Measurements from ENCODE around the gene COA7. TPM values are rescaled to one million over a fixed set of nuclear protein-coding genes. Genes with fewer than 3 reads are reported as not detected.
"Not testable (repeated sequence)": the region's sequence is repeated elsewhere in the genome, so short reads cannot be mapped to it uniquely, and the experiment has no call there.

Gene COA7
- total and polyA plus RNA-seq, 4 donors: 4.7 to 14.1 (median 8.7) TPM

- TF ChIP-seq FOXA2 (IDR thresholded peaks at IDR 0.05): no peak
- TF ChIP-seq RAD21 (IDR thresholded peaks at IDR 0.05): no peak
- TF ChIP-seq HNF4A (conservative IDR thresholded peaks at IDR 0.05): no peak
- peaks cover 0 to 11% (median 7%) of the 10 kb centered on the region in 4 donors for H3K4me1 ChIP-seq (ENCODE audit: control insufficient read depth in 4 of 4, insufficient read depth in 4 of 4, low read length in 3 of 4)
- peaks cover 2 to 12% (median 11%) of the 10 kb centered on the region in 4 donors for H3K36me3 ChIP-seq (ENCODE audit: control insufficient read depth in 4 of 4, insufficient read depth in 3 of 4, low read depth in 1 of 4, low read length in 3 of 4)
- H3K27me3 ChIP-seq (ENCODE audit: control insufficient read depth in 4 of 4, insufficient read depth in 4 of 4, low read length in 3 of 4): no peaks in the 10 kb centered on the region
- no peaks in the 10 kb centered on the region for H3K9me3 ChIP-seq (ENCODE audit: control insufficient read depth in 4 of 4, low read length in 3 of 4)
- no peak overlapping the region for H3K27ac ChIP-seq (ENCODE audit: low read depth in 1 of 2, low read length in 2 of 2)
- DNase-seq (ENCODE audit: low spot score): no peak
- H3K4me3 ChIP-seq (ENCODE audit: low read depth in 1 of 3, low read length in 3 of 3): no peak overlapping the region
- H3K9ac ChIP-seq (ENCODE audit: low read depth in 1 of 2, low read length in 2 of 2): no peak overlapping the region
- 94% methylated on average over 7 of the region's 7 CpGs for WGBS
These were observed 2.5 kb downstream of the COA7 start for GRCh38 chr1:52695627-52696026.

- Histone ChIP-seq H3K9ac (ENCODE audit: low read depth in 1 of 2, low read length in 2 of 2) (no peak overlapping the region), H3K27ac (ENCODE audit: low read depth in 1 of 2, low read length in 2 of 2) (no peak overlapping the region), H3K27me3 (ENCODE audit: control insufficient read depth in 4 of 4, insufficient read depth in 4 of 4, low read length in 3 of 4) (no peaks in the 10 kb centered on the region), H3K36me3 (ENCODE audit: control insufficient read depth in 4 of 4, insufficient read depth in 3 of 4, low read depth in 1 of 4, low read length in 3 of 4) (peaks cover 2 to 16% (median 11%) of the 10 kb centered on the region in 4 donors), H3K4me1 (ENCODE audit: control insufficient read depth in 4 of 4, insufficient read depth in 4 of 4, low read length in 3 of 4) (peaks cover 0 to 10% (median 5%) of the 10 kb centered on the region in 4 donors), H3K9me3 (ENCODE audit: control insufficient read depth in 4 of 4, low read length in 3 of 4) (no peaks in the 10 kb centered on the region), H3K4me3 (ENCODE audit: low read depth in 1 of 3, low read length in 3 of 3) (no peak overlapping the region)
- TF ChIP-seq, protein P1, sequence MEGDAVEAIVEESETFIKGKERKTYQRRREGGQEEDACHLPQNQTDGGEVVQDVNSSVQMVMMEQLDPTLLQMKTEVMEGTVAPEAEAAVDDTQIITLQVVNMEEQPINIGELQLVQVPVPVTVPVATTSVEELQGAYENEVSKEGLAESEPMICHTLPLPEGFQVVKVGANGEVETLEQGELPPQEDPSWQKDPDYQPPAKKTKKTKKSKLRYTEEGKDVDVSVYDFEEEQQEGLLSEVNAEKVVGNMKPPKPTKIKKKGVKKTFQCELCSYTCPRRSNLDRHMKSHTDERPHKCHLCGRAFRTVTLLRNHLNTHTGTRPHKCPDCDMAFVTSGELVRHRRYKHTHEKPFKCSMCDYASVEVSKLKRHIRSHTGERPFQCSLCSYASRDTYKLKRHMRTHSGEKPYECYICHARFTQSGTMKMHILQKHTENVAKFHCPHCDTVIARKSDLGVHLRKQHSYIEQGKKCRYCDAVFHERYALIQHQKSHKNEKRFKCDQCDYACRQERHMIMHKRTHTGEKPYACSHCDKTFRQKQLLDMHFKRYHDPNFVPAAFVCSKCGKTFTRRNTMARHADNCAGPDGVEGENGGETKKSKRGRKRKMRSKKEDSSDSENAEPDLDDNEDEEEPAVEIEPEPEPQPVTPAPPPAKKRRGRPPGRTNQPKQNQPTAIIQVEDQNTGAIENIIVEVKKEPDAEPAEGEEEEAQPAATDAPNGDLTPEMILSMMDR (IDR thresholded peaks at IDR 0.05; ENCODE audit: low read depth, low read length, missing input control): no peak
- TF ChIP-seq YY1 (IDR thresholded peaks at IDR 0.05) (no peak), HNF4A (conservative IDR thresholded peaks at IDR 0.05) (no peak), FOXA2 (IDR thresholded peaks at IDR 0.05) (no peak), SP1 (IDR thresholded peaks at IDR 0.05) (no peak), RAD21 (IDR thresholded peaks at IDR 0.05) (no peak), FOXA1 (IDR thresholded peaks at IDR 0.05) (no peak), GABPA (IDR thresholded peaks at IDR 0.05 in 1 of 2, conservative IDR thresholded peaks at IDR 0.05 in 1 of 2) (no peak), JUND (IDR thresholded peaks at IDR 0.05) (no peak), TAF1 (conservative IDR thresholded peaks at IDR 0.05) (no peak), ZBTB33 (IDR thresholded peaks at IDR 0.05) (no peak), EGR1 (IDR thresholded peaks at IDR 0.05; ENCODE audit: low read depth in 2 of 2) (no peak), NR2F2 (IDR thresholded peaks at IDR 0.05) (no peak), RXRA (IDR thresholded peaks at IDR 0.05) (no peak), HNF4G (IDR thresholded peaks at IDR 0.05) (no peak)
- TF ChIP-seq, protein P2, sequence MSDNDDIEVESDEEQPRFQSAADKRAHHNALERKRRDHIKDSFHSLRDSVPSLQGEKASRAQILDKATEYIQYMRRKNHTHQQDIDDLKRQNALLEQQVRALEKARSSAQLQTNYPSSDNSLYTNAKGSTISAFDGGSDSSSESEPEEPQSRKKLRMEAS (IDR thresholded peaks at IDR 0.05): no peak
- TF ChIP-seq, protein P3, sequence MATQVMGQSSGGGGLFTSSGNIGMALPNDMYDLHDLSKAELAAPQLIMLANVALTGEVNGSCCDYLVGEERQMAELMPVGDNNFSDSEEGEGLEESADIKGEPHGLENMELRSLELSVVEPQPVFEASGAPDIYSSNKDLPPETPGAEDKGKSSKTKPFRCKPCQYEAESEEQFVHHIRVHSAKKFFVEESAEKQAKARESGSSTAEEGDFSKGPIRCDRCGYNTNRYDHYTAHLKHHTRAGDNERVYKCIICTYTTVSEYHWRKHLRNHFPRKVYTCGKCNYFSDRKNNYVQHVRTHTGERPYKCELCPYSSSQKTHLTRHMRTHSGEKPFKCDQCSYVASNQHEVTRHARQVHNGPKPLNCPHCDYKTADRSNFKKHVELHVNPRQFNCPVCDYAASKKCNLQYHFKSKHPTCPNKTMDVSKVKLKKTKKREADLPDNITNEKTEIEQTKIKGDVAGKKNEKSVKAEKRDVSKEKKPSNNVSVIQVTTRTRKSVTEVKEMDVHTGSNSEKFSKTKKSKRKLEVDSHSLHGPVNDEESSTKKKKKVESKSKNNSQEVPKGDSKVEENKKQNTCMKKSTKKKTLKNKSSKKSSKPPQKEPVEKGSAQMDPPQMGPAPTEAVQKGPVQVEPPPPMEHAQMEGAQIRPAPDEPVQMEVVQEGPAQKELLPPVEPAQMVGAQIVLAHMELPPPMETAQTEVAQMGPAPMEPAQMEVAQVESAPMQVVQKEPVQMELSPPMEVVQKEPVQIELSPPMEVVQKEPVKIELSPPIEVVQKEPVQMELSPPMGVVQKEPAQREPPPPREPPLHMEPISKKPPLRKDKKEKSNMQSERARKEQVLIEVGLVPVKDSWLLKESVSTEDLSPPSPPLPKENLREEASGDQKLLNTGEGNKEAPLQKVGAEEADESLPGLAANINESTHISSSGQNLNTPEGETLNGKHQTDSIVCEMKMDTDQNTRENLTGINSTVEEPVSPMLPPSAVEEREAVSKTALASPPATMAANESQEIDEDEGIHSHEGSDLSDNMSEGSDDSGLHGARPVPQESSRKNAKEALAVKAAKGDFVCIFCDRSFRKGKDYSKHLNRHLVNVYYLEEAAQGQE (IDR thresholded peaks at IDR 0.05): no peak
- TF ChIP-seq, protein P4, sequence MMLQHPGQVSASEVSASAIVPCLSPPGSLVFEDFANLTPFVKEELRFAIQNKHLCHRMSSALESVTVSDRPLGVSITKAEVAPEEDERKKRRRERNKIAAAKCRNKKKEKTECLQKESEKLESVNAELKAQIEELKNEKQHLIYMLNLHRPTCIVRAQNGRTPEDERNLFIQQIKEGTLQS (IDR thresholded peaks at IDR 0.05): no peak
- DNase-seq (ENCODE audit: low spot score): no peak
- 96% methylated on average over 1 of the region's 1 CpG for WGBS
These were observed 4.3 kb downstream of the COA7 start for GRCh38 chr1:52693843-52694242.

DNA sequence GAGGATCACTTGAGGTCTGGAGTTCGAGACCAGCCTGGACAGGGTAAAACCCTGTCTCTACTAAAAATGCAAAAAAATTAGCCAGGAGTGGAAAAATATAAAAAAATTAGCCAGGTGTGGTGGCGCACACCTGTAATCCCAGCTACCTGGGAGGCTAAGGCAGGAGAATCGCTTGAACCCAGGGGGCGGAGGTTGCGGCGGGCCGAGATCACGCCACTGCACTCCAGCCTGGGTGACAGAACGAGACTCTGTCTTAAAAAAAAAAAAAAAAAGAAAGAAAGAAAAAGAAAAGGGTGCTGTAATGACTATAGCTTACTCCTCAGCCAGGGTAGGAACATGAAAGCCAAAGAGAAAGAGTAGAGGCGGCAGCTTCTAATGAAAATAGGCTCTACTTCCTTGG lies 4.8 kb downstream of the COA7 start:
- not testable (repeated sequence) for H3K4me3 ChIP-seq (ENCODE audit: low read depth in 1 of 3, low read length in 3 of 3); H3K27ac ChIP-seq (ENCODE audit: low read depth in 1 of 2, low read length in 2 of 2); H3K9ac ChIP-seq (ENCODE audit: low read depth in 1 of 2, low read length in 2 of 2); H3K4me1 ChIP-seq (ENCODE audit: control insufficient read depth in 4 of 4, insufficient read depth in 4 of 4, low read length in 3 of 4); H3K27me3 ChIP-seq (ENCODE audit: control insufficient read depth in 4 of 4, insufficient read depth in 4 of 4, low read length in 3 of 4); DNase-seq (ENCODE audit: low spot score); H3K9me3 ChIP-seq (ENCODE audit: control insufficient read depth in 4 of 4, low read length in 3 of 4)
- 97% methylated on average over 10 of the region's 10 CpGs for WGBS
- peaks cover 2 to 16% (median 13%) of the 10 kb centered on the region in 4 donors for H3K36me3 ChIP-seq (ENCODE audit: control insufficient read depth in 4 of 4, insufficient read depth in 3 of 4, low read depth in 1 of 4, low read length in 3 of 4)
